Myocyte (in vitro differentiated cells): ENCODE measurements around the gene VMAC. TPM values are rescaled to one million over a fixed set of nuclear protein-coding genes. Genes with fewer than 3 reads are reported as not detected.

Experiments used
- DNase-seq: peaks from one replicate; pipeline ENCODE4 v3.0.0-alpha.2; 2012; ENCODE audit warnings: low read depth
- total RNA-seq: library from RNA; depleted of rRNA; stranded (reverse); fragments of >200 nt; gene quantifications from 2 replicates; pipeline ENCODE4 v1.2.3, GENCODE V29; 2014

Gene VMAC
- total RNA-seq, 1 donor from 2014 or later: 3.1 TPM

- no peak for DNase-seq
These were observed 46.7 kb downstream of the VMAC start for GRCh38 chr19:5951338-5951861.

GRCh38 chr19:5952193-5953029 is 47.7 kb downstream of the VMAC start:
- DNase-seq: no peak

- no peak for DNase-seq
These were observed 48.4 kb downstream of the VMAC start for GRCh38 chr19:5953030-5953589.

DNA sequence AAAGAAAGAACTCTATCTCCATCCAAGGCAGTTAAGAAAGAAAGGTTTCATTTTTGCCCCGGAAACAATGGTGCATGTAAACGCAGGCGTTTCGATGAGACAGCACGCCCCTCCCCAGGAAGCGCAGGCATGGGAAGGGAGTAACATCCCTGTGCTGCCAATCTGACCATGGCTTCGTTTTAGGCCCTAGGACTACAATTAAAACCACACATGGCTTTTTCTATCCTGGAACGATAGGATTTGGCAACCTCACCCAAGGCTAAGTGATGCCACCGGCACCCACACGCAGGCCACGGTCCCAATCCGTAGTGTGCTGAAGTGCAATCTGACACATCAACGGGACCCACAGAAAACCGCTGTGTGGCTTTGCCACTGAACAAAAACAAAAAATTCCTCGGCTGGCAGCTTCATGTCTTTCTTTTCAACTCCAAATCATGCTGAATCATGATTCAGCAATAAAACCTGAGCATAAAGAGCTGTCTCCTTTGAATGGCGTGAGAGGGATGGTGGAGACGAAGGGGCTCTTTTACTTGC is 49.1 kb downstream of the VMAC start:
- peak; percentile 63 for DNase-seq

GRCh38 chr19:5954293-5954692 is 49.6 kb downstream of the VMAC start:
- DNase-seq: no peak

GRCh38 chr19:5955636-5955935 is 50.9 kb downstream of the VMAC start:
- peak; percentile 63 for DNase-seq

DNA sequence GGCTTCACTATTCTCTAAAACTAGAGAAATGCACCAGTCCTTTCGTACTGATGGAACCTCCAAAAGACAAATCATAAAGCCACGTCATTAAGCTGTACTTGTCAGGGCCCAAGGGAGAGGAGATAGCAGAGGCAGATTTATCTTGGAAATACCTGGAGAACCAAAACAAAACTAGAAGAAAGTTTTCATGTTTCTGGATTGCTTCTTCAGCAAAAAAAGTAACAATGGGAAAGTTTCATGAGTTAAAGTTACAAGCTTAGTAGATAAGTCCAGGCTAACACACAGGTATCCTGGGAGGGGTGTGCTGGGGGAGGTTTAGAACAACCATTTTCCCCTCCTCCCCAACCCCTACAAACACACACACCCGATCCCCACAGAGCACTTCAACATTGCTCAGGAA is 51.7 kb downstream of the VMAC start:
- DNase-seq: no peak

- DNase-seq: no peak
These were observed 52.1 kb downstream of the VMAC start for GRCh38 chr19:5956728-5957127.

GRCh38 chr19:5957170-5957569 is 52.5 kb downstream of the VMAC start:
- DNase-seq: no peak

GRCh38 chr19:5958074-5958850 is 53.6 kb downstream of the VMAC start:
- DNase-seq: no peak

- no peak for DNase-seq
These were observed 54.1 kb downstream of the VMAC start for GRCh38 chr19:5958851-5959122.

DNA sequence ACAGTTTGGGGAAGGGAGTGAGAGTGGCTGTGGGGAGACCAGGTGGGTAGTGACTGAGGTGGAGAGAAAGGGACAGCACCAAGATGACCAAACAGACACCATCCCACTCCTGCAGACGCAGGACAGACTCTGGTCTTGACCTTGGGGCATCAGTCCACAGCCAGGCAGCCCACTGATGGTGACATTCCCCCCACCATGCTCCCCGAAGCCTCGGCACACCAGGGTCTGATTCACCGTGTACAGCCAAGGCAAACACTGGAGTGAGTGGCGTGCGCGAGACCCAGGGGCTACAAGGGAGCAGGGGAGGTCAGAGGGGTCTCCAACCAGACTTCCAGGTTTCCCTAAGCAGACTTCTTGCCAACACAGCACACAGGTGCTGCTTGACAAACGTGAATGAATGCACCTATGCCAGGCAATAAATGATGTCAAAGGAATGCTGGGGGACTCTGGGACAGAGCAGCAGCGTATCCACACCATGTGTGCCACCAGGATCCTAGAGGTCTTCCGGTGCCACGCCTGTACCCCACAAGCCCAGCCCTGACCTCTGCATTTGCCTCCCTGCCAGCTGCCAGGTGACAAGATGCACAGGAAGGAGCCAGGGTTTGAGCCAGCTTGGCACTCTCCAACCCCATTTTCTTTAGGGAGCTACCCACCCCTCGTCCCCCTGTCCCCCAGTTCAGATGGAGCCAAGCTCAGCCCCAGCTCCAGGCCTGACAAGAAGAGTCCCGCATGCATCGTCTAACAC is 54.8 kb downstream of the VMAC start:
- no peak for DNase-seq

Other genes with a start within 250 kb of the VMAC start
- gene MICOS13, start 224.4 kb upstream of the VMAC start, total RNA-seq: 90.2 and 123 TPM in 2 replicates
- gene HSD11B1L, start 223.8 kb upstream of the VMAC start, total RNA-seq: 39.9 and 48.1 TPM in 2 replicates
- 605 and 876 TPM in 2 replicates for gene RPL36, start 214.6 kb upstream of the VMAC start, total RNA-seq
- gene LONP1, start 184.7 kb upstream of the VMAC start, total RNA-seq: 70.9 and 100 TPM in 2 replicates
- not detected in 2 replicates for gene CATSPERD, start 184.2 kb upstream of the VMAC start, total RNA-seq
- 0.53 and 1.1 TPM in 2 replicates for gene PRR22, start 120.1 kb upstream of the VMAC start, total RNA-seq
- 21.6 and 25.4 TPM in 2 replicates for gene DUS3L, start 113.7 kb upstream of the VMAC start, total RNA-seq
- gene NRTN, start 99.8 kb upstream of the VMAC start, total RNA-seq: not detected in 2 replicates
- gene FUT6, start 65.2 kb upstream of the VMAC start, total RNA-seq: not detected in 2 replicates
- gene FUT3, start 53.4 kb upstream of the VMAC start, total RNA-seq: not detected in 2 replicates
- gene FUT5, start 34.3 kb upstream of the VMAC start, total RNA-seq: not detected in 2 replicates
- 133 and 149 TPM in 2 replicates for gene NDUFA11, start 1.1 kb upstream of the VMAC start, total RNA-seq
- gene CAPS, start 9.4 kb downstream of the VMAC start, total RNA-seq: 2.8 and 4.1 TPM in 2 replicates
- 50.3 and 64.0 TPM in 2 replicates for gene RANBP3, start 73.3 kb downstream of the VMAC start, total RNA-seq
- 5.8 and 9.4 TPM in 2 replicates for gene RFX2, start 205.6 kb downstream of the VMAC start, total RNA-seq
- not detected in 2 replicates for gene ACSBG2, start 230.8 kb downstream of the VMAC start, total RNA-seq